ENCODE measurements around the gene EZH2. TPM values are rescaled to one million over a fixed set of nuclear protein-coding genes. Genes with fewer than 3 reads are reported as not detected.

The EZH2 gene
- total RNA-seq, 4 donors from 2014 or later, result 1.7 to 5.8 (median 2.4) TPM

DNA sequence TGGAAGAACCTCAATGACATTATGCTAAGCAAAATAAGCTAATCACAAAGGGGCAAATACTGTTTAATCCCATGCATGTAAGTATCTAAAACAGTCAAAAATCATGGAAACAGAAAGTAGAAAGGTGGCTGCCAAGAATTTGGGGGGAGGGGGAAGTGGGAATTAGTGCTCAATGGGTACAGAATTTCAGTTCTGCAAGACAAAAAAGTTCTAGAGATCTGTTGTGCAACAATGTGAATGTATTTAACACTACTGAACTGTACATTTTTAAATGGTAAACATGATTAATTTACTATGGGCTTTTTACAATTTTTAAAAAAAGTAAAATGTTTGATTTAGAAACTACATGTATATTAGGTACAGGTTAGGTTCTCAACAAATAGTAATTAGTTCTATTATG, 11.9 kb downstream of the EZH2 start:
- no peak for ATAC-seq (ENCODE audit: low FRiP score)
- no peak for DNase-seq (ENCODE audit: low spot score)
- TF ChIP-seq, protein P1, sequence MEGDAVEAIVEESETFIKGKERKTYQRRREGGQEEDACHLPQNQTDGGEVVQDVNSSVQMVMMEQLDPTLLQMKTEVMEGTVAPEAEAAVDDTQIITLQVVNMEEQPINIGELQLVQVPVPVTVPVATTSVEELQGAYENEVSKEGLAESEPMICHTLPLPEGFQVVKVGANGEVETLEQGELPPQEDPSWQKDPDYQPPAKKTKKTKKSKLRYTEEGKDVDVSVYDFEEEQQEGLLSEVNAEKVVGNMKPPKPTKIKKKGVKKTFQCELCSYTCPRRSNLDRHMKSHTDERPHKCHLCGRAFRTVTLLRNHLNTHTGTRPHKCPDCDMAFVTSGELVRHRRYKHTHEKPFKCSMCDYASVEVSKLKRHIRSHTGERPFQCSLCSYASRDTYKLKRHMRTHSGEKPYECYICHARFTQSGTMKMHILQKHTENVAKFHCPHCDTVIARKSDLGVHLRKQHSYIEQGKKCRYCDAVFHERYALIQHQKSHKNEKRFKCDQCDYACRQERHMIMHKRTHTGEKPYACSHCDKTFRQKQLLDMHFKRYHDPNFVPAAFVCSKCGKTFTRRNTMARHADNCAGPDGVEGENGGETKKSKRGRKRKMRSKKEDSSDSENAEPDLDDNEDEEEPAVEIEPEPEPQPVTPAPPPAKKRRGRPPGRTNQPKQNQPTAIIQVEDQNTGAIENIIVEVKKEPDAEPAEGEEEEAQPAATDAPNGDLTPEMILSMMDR (IDR thresholded peaks at IDR 0.05), result no peak

DNA sequence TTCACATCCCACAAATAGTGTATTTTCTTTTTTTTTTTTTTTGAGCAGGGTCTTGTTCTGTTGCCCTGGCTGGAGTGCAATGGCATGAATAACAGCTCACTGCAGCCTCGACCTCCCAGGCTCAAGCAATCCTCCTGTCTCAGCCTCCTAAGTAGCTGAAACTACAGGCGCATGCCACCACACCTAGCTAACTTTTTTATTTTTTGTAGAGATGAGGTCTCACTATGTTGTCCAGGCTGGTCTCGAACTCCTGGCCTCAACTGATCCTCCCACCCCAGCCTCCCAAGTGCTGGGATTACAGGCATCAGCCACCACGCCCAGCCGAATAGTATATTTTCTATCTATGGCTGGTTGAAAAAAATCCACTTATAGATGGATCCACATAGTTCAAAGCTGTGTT, 12.5 kb downstream of the EZH2 start:
- TF ChIP-seq, protein P1 (IDR thresholded peaks at IDR 0.05), result no peak
- no peak for ATAC-seq (ENCODE audit: low FRiP score)
- DNase-seq (ENCODE audit: low spot score), result no peak

DNA sequence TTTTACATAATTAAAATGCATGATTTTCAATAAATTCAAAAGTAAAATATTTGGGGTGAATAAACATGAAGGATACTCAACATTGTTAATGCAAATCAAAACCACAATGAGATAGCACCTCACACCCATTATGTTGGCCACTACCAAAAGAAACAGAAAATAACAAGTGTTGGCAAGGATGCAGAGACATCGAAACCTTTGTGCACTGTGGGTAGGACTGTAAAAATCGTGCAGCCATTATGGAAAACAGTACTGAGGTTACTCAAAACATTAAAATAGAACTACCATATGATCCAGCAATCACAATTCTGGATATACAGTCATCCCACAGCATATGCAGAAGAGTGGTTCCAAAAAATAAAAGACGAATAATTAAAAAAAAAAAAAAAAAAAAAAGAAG, 13.1 kb downstream of the EZH2 start:
- TF ChIP-seq, protein P1 (IDR thresholded peaks at IDR 0.05), result no peak
- no peak for DNase-seq (ENCODE audit: low spot score)

DNA sequence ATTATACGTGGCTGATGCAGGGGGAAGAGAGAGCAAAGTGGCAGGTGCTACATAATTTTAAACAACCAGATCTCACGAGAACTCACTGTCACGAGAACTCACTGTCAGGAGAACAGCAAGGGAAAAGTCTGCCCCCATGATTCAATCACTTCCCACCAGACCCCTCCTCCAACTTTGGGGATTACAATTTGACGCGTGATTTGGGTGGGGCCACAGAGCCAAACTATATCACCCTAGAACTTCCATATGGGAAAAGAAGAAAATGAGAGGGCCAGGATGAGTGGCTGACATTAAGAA, 15.8 kb downstream of the EZH2 start:
- DNase-seq (ENCODE audit: low spot score), result no peak
- ATAC-seq (ENCODE audit: low FRiP score), result no peak
- TF ChIP-seq, protein P1 (IDR thresholded peaks at IDR 0.05), result no peak

More for the DNA sequence above, 13.1 kb downstream of the EZH2 start:
- ATAC-seq (ENCODE audit: low FRiP score), result no peak

DNA sequence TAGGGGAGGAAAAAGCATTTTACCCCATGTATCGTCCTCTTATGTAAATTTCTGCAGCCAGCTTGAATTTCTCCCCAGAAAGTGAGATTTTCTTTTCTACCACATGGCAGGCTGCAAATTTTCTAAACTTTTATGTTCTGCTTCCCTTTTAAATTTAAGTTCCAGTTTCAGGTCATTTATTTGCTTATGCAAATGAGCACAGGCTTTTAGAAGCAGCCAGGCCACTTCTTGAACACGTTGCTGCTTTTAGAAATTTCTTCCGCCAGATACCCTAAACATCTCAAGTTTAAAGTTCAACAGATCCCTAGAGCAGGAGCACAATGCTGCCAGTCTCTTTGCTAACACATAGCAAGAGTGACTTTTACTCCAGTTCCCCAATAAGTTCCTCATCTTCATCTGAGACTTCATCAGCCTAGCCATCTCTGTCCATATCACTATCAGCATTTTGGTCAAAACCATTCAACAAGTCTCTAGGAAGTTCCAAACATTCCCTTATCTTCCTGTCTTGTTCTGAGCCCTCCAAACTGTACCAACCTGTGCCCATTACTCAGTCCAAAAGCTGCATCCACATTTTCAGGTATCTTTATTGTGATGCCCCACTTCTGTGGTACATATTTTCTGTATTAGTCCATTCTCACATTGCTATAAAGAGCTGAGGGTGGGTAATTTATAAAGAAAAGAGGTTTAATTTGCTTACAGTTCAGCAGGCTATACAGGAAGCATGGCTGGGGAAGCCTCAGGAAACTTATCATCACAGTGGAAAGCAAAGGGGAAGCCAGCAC, 16.3 kb downstream of the EZH2 start:
- no peak for DNase-seq (ENCODE audit: low spot score)
- TF ChIP-seq, protein P1 (IDR thresholded peaks at IDR 0.05), result no peak
- ATAC-seq (ENCODE audit: low FRiP score), result no peak

DNA sequence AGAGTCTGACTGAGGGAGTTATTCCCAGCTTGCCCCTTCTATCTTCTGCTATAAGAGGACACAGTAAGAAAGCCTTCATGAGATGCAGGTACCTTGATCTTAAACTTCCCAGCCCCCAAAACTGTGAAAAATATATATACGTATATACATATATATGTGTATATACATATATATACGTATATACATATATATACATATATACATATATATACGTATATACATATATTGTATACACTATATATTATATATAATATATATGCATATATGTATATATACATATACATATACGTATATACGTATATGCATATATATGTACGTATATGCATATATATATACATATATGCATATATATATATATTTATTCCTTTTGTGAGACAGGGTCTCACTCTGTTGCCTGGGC, 17.7 kb downstream of the EZH2 start:
- no peak for DNase-seq (ENCODE audit: low spot score)
- TF ChIP-seq, protein P1 (IDR thresholded peaks at IDR 0.05), result no peak
- no peak for ATAC-seq (ENCODE audit: low FRiP score)

DNA sequence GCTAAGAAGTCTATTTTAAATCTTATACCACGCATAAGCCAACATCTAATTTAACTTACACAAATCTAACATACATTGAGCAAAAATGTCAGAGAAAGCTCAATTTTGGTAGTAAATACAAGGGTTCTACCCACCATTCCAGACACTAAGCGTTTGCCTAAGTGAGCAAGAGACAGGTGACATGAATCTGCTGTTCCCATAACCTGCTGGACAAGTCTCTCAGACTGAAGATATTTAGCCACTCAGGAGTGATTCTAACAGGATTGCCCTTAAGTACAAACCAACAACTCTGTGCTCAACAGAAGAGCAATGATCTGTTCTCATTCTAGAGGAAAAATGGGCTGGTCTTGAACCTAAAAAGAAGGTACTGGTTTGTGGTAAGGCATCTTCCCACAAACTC, 18.8 kb downstream of the EZH2 start:
- TF ChIP-seq, protein P1 (IDR thresholded peaks at IDR 0.05), result no peak
- ATAC-seq (ENCODE audit: low FRiP score), result no peak
- DNase-seq (ENCODE audit: low spot score), result no peak

Measured in omental fat pad (tissue), 4 donors.